ENCODE data around the gene CD28.

Gene CD28

GRCh38 chr2:203705178-203705577 is 1.3 kb upstream of the CD28 start:
- no peak for TF ChIP-seq YY1 (IDR thresholded peaks at IDR 0.05; ENCODE audit: low read depth)
- no peak for TF ChIP-seq CREB1 (IDR thresholded peaks at IDR 0.05; ENCODE audit: low read depth)
- TF ChIP-seq EGR1 (IDR thresholded peaks at IDR 0.05) = no peak
- no peak for TF ChIP-seq USF1 (IDR thresholded peaks at IDR 0.05)
- TF ChIP-seq TAF1 (IDR thresholded peaks at IDR 0.05; ENCODE audit: low read depth) = no peak
- no peak for TF ChIP-seq CEBPB (IDR thresholded peaks at IDR 0.05)
- TF ChIP-seq MAX (IDR thresholded peaks at IDR 0.05) = no peak
- TF ChIP-seq NFIC (IDR thresholded peaks at IDR 0.05) = no peak
- TF ChIP-seq RAD21 (IDR thresholded peaks at IDR 0.05; ENCODE audit: low read depth) = no peak
- no peak for TF ChIP-seq REST (IDR thresholded peaks at IDR 0.05; ENCODE audit: low read depth)
- no peak for TF ChIP-seq FOXM1 (IDR thresholded peaks at IDR 0.05; ENCODE audit: borderline replicate concordance, low read depth)
- TF ChIP-seq EP300 (IDR thresholded peaks at IDR 0.05; ENCODE audit: borderline replicate concordance) = no peak
- no peak for TF ChIP-seq ZBTB7A (IDR thresholded peaks at IDR 0.05; ENCODE audit: low read depth)
- TF ChIP-seq TEAD4 (IDR thresholded peaks at IDR 0.05) = no peak
- TF ChIP-seq TCF12 (IDR thresholded peaks at IDR 0.05; ENCODE audit: low read depth) = no peak

GRCh38 chr2:203707530-203707929 is 1.1 kb downstream of the CD28 start:
- TF ChIP-seq YY1 (IDR thresholded peaks at IDR 0.05; ENCODE audit: low read depth) (no peak), CEBPB (IDR thresholded peaks at IDR 0.05) (no peak), REST (IDR thresholded peaks at IDR 0.05; ENCODE audit: low read depth) (no peak), TEAD4 (IDR thresholded peaks at IDR 0.05) (no peak), TAF1 (IDR thresholded peaks at IDR 0.05; ENCODE audit: low read depth) (no peak), FOXM1 (IDR thresholded peaks at IDR 0.05; ENCODE audit: borderline replicate concordance, low read depth) (no peak), EP300 (IDR thresholded peaks at IDR 0.05; ENCODE audit: borderline replicate concordance) (no peak), MAX (IDR thresholded peaks at IDR 0.05) (no peak), RAD21 (IDR thresholded peaks at IDR 0.05; ENCODE audit: low read depth) (no peak), USF1 (IDR thresholded peaks at IDR 0.05) (no peak), NFIC (IDR thresholded peaks at IDR 0.05) (no peak), EGR1 (IDR thresholded peaks at IDR 0.05) (no peak), TCF12 (IDR thresholded peaks at IDR 0.05; ENCODE audit: low read depth) (no peak), ZBTB7A (IDR thresholded peaks at IDR 0.05; ENCODE audit: low read depth) (no peak), CREB1 (IDR thresholded peaks at IDR 0.05; ENCODE audit: low read depth) (no peak)

- TF ChIP-seq CEBPB (IDR thresholded peaks at IDR 0.05) (no peak), CREB1 (IDR thresholded peaks at IDR 0.05; ENCODE audit: low read depth) (no peak), TCF12 (IDR thresholded peaks at IDR 0.05; ENCODE audit: low read depth) (no peak), ZBTB7A (IDR thresholded peaks at IDR 0.05; ENCODE audit: low read depth) (no peak), NFIC (IDR thresholded peaks at IDR 0.05) (no peak), REST (IDR thresholded peaks at IDR 0.05; ENCODE audit: low read depth) (no peak), EGR1 (IDR thresholded peaks at IDR 0.05) (no peak), RAD21 (IDR thresholded peaks at IDR 0.05; ENCODE audit: low read depth) (no peak), YY1 (IDR thresholded peaks at IDR 0.05; ENCODE audit: low read depth) (no peak), TAF1 (IDR thresholded peaks at IDR 0.05; ENCODE audit: low read depth) (no peak), EP300 (IDR thresholded peaks at IDR 0.05; ENCODE audit: borderline replicate concordance) (no peak), MAX (IDR thresholded peaks at IDR 0.05) (no peak), FOXM1 (IDR thresholded peaks at IDR 0.05; ENCODE audit: borderline replicate concordance, low read depth) (no peak), TEAD4 (IDR thresholded peaks at IDR 0.05) (no peak), USF1 (IDR thresholded peaks at IDR 0.05) (no peak)
Observed at GRCh38 chr2:203708846-203709396, 2.5 kb downstream of the CD28 start.
